ENCODE results near the gene CD59.
"Not testable (repeated sequence)": the region's sequence is repeated elsewhere in the genome, so short reads cannot be mapped to it uniquely, and the experiment has no call there.

Gene CD59

GRCh38 chr11:33692541-33692940 lies 43.7 kb downstream of the CD59 start:
- DNase-seq (ENCODE audit: low spot score) = no peak

DNA sequence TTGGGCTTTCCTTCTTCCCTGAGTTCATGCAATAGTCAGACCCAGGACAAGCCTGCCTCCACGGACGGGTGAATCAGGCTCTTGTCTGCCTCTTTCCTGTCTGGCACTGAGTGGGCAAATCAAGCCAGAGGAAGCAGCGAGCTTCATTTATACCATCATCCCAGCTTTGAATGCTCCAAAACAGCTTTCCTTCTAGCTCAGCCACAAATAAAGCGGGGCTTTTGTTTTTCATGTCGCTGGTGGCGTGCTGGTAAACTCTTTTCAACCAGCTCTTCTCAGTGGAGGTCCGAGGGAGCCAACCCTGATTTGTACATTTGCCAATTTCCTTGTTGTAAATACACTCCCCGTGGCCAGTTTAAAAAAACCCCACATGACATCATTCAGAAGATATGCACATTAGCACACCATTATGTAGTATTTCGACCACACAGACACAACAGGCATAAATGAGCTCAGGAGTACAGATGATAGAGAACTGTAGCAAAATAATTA lies 44.2 kb downstream of the CD59 start:
- peak; percentile 94 for DNase-seq (ENCODE audit: low spot score)

DNA sequence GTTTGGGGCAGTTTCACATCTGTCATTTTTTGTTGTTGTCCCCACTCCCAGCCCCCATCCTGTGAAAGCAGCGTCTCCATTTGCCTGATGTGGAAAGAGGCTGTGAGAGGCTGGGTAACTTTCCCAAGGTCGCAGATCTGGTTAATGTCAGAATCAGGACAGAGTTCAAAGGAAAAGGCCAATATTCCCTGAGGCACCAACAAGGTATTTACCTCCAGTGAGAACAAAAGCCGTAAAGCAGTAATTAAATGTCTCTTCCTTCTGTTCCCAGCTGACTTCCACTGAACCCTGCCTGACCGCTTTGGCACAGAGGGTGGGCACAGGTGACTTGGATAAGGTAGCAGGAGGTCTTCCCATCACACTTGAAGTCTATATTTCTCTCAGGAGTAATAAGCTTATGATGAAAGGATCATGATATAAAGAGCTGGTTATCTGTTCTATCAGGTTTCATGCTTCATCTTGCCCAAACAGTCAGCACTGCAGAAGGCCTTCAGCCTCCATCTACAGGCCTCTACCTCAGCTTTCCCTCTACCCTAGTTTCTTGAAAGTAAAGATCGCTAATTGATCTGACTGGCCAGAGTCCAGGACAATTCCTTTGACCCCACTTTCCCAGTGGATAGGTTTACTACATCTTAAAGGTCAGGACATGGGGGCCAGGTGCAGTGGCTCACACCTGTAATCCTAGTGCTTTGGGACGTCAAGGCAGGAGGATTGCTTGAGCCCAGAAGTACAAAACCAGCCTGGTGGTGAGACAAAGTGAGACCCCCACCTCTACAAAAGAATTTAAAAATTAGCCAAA lies 45.0 kb downstream of the CD59 start:
- no peak for DNase-seq (ENCODE audit: low spot score)

GRCh38 chr11:33690290-33691065 lies 45.7 kb downstream of the CD59 start:
- peak; percentile 81 for DNase-seq (ENCODE audit: low spot score)

- DNase-seq (ENCODE audit: low spot score) = no peak
Measured at GRCh38 chr11:33689501-33689900, 46.7 kb downstream of the CD59 start.

DNA sequence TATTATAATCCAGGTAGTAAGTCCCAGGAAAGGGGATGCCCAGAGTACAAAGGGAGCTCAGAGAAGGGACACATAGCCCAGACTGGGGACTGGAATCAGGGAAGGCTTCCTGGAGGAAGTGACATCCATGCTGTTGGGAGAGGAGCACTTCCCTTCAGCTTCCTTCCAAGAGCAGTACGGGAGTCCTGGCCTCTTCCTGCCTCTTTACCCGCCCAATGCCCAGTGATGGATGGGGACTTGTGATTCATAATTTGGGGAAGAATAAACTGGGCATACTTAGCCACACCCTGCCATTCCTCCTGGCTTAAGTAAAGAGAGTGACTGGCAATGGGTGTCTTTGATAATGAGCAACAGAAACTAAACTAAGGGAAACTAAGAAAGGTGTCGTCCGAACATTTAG lies 47.1 kb downstream of the CD59 start:
- DNase-seq (ENCODE audit: low spot score) = no peak

DNA sequence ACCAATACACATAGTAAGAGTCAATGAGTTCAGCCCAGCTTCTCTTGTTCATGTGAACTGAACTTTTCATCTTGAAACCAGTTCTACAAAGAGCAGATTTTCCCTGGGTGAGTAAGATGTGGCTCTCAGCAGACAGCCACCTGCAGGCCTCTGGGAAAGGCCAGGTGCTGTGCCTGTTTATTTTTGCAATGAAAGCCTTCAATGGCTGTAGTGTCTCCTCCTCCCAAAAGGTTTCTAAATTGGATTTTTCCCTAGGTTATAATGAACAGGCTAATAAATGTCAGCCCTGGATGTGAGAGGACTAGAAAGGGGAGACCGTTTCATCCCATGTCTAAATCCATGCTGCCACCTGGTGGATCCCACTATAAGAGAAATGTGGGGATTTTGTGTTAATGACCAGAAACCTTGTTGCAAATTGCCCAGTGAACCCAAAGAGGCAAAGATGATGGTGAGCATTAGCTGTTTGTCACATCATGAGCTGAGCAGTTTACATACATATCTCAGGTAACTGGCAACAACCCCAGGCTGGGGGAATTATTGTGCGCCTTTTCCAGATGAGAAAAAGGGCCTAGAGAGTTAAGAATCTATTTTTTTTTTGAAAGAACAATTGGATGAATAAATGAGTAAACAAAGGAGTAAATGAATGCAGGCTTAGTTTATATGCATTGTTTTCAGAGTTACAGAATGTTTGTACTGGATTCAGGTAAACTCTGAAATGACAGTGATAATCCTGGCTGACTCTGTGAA lies 48.3 kb downstream of the CD59 start:
- peak; percentile 83 for DNase-seq (ENCODE audit: low spot score)

DNA sequence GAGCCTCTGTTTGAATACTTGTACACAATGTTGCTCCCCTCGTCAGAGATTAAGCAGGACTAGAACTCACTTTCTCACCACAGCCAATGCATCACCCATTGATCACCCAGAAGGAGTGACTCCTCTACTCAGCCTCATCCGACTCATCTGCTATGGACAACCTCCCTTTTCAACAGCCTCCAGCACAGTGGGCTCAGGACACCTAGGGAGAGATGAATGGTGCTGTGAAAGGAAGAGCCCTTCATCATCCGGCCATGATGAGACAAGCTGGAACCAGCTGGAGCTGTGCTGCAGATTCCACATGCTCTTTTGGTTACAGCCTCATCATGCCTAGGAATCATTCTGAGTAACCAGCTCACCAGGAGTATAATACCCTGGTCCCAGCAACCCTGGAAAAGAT lies 51.1 kb downstream of the CD59 start:
- DNase-seq (ENCODE audit: low spot score) = no peak

GRCh38 chr11:33684003-33684706 lies 52.1 kb downstream of the CD59 start:
- no peak for DNase-seq (ENCODE audit: low spot score)

DNA sequence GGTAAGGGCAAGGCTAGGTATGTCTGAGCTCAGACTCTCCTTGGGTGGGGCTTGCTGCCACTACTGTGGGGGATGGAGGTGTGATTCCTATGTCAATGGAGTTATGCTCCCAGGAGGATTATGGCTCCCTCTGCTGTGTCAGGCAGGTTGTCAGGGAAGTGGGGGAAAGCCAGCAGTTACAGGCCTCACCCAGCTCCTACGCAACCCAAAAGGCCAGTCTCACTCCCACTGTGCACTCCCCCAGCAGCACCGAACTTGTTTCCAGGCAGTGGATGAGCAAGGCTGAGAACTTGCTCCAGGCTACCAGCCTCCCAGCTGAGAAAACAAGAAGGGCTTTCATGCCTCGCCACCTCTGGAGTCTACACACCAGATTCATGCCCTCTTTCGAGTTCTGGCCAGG lies 53.8 kb downstream of the CD59 start:
- DNase-seq (ENCODE audit: low spot score) = no peak

DNA sequence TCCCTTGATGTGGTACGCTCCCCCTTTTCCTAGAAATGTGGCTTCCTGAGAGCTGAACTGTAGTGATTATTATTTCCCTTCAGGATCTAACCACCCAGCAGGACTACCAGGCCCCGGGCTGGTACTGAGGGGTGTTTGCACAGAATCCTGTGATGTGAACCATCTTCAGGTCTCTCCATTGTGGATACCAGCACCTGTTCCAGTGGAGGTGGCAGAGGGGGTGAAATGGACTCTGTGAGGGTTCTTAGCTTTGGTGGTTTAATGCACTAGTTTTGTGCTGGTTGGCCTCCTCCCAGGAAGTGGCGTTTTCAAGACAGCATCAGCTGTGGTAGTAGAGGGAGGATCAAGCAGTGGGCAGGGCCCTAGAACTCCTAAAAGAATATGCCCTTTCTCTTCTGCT lies 54.2 kb downstream of the CD59 start:
- DNase-seq (ENCODE audit: low spot score) = no peak

DNA sequence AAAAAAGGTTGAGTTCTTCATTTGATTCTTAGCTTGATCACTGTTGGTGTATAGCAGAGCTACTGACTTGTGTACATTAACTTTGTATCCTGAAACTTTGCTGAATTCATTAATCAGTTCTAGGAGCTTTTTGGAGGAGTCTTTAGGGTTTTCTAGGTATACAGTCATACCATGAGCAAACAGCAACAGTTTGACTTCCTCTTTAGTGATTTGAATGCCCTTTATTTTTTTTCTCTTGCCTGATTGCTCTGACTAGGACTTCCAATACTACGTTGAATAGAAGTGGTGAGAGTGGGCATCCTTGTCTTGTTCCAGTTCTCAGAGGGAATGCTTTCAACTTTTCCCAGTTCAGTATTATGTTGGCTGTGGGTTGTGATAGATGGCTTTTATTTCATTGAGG lies 57.6 kb downstream of the CD59 start:
- DNase-seq (ENCODE audit: low spot score) = not testable (repeated sequence)

- no peak for DNase-seq (ENCODE audit: low spot score)
Measured at GRCh38 chr11:33674035-33674814, 62.0 kb downstream of the CD59 start.

- no peak for DNase-seq (ENCODE audit: low spot score)
Measured at GRCh38 chr11:33672273-33672672, 64.0 kb downstream of the CD59 start.

DNA sequence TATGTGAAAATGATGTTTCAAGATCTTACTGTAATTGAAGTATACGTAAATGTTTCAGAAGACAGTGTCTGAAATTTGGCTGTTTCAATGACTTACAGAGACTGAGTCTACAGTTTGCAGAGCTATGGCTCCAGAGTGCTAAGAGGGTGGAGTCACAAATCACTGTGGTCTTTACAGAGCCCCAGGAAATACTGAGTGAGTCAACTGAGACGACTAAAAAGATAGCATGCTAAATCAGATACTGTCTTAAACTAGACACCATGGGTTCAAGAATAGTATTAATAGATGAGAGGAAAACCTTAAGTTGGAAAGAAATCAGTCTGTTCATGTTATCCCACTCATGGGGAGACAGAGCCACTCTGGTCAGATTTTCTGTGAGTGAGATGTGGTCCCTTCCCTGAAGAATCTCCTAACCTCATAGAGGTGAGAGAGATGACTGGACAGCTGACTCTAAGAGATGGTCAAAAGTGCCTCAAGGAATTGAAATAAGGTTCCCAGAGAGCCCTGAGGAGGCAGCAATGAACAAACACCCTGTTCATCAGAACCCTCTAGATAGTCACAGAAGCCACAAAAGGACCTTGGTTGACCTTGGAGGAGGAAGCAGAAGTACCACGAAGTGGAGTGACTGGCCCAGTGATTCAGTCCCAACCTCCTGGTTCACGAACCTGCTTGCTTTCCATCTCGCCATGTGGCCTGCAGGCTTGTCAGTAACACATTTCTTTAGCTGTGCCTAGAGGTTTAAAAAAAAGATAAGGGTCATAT lies 65.8 kb downstream of the CD59 start:
- no peak for DNase-seq (ENCODE audit: low spot score)

DNA sequence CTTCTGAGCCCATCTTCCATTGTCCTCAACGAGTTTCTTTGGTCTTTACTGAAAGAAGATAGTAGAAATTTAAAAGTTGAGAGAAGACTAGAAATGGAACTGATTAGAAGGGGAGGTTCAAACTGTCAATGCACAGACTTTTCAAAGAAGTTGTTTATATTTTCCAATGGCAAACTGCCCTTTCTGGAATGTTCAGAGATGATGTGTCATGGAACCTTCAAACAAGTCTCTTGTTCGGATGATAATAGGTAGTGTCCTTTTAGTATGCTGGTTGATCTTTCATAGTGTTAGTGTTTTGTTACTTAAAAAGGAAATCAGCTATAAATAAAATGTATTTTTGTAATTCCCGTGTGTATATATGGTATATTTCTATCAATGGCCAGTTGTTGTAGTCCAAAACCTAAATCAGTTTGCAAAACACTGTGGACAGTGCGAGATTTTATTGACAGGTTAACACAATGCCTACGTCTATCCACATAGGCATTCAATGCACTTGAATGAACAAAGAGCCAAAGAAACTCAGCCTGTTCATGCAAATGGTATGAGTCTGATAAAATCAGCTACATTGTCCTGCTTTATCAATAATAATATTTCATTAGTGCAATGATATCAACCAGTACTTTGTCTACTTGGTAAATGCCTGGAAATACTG lies 66.5 kb downstream of the CD59 start:
- no peak for DNase-seq (ENCODE audit: low spot score)

DNA sequence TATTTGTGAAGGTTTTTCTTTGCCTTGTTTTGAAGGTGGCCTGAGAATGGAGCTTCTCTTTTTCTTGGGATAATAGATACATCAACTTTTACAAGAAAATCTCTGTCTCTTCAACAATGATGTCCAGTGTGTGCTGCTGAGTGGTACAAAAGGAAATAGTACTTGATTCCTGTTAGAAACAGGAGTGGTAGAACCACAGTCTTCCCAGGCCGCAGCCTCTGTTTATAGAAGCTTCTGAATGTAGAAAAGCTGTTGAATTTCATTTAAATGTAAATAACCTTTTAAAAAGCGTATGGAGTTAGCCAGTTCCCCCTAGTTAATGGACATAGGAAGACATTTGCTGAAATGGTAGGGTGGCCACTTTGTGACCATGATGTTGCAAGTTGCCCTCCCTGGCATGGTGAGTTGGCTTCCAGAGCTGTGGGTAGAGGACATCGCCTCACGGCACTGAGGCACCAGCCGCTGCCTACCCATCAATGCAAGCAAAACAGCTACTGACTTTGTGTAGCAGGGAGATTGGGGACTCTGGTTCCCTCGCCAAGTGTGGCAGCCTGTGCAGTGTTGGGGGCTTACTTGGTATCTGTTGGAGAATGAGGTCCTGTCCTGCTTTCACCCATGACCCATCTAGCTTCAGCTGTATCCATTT lies 67.1 kb downstream of the CD59 start:
- no peak for DNase-seq (ENCODE audit: low spot score)

DNA sequence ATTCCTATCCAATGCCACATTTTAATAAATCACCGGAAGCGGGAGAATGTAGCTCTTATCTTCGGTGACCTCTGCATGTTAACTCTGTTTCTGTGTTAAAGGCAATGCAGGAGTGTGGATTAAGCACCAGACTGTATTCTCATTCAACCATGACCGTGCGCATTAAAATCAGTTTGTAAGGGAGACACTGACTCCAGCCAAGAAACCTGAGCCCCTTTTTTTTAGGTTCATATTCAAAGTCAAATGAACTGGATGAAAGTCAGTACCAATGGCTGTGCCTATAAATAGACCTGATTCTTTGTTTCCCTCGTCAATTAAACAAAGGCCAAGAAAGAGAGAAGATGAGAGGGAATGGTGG lies 67.8 kb downstream of the CD59 start:
- no peak for DNase-seq (ENCODE audit: low spot score)

DNA sequence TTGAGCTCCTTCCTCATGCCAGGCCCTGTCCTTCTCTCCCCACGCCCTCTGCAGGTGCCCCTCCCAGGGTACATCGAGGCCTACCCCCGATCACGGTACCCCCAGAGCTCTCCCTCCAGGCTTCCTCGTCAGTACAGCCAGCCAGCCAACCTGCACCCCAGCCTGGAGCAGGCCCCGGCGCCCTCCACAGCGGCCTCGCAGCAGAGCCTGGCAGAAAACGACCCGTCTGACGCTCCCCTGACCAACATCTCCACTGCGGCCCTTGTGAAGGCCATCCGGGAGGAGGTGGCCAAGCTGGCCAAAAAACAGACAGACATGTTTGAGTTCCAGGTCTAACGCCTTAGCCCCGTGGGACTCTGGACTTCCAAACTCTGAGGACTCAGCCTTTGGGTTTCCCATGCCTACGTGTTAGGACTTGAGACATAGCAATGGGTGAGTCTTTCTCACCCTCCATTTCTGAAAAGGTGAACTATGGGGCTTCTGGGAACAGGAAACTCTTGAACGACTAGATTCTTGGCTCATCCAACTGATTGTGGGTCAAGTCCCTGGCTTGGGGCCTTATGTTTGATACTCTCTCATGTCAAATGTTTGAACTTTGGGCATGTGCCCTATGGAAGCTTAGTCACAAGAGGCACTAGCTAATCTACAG lies 68.3 kb downstream of the CD59 start:
- DNase-seq (ENCODE audit: low spot score) = no peak

All from pons (tissue), 1 donor.